ENCODE measurements around the gene BUD23. TPM values are rescaled to one million over a fixed set of nuclear protein-coding genes. Genes with fewer than 3 reads are reported as not detected.
A peak's percentile ranks its signal among the peaks of the same experiment; 100 is the strongest.

BUD23 gene
- total RNA-seq, 1 experiment from 2014 or later = 124 TPM

DNA sequence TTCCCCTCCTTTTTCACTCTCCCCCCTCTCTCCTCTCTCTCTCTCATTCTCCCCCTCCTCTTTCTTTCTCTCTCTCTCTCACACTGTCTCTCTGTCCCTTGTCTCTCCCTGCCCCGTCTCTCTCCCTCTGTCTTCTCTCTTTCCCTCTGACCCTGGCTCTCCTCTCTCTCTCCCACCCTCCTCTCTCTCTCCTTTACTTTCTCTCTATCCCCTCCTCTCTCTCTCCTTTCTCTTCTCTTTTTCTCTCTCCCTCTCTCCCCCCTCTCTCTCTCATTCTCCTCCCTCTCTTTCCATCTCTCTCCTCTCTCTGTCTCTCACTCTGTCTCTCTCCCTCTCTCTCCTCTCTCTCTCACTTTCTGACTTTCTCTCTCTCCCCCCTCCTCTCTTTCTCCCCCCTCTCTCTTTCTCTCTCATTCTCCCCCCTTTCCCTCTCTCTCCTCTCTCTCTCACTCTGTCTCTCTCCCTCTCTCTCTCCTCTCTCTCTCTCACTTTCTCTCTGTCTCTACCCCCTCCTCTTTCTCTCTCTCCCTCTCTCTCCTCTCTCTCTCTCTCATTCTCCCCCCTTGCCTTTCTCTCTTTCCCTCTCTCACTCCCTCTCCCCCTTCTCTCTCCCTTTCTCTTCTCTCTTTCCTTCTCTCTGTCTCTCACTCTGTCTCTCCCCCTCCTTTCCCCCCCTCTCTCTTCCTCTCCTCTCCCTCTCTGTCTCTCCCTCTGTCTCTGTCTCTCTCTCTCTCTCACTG lies 34.6 kb upstream of the BUD23 start:
- Histone ChIP-seq H4K20me1 (ENCODE audit: low read length) (no peaks in the 10 kb centered on the region), H3F3A (ENCODE audit: low read length, unreplicated experiment) (no peaks in the 10 kb centered on the region), H3K9ac (ENCODE audit: low read length) (no peak overlapping the region), H3K27ac (ENCODE audit: low read length) (no peak overlapping the region), H3K4me2 (ENCODE audit: low read length) (peak overlapping the region; percentile 83), H3K36me3 (ENCODE audit: low read depth, low read length) (no peaks in the 10 kb centered on the region), H3K9me3 (ENCODE audit: low read length) (no peaks in the 10 kb centered on the region), H3K4me1 (ENCODE audit: insufficient read depth, low read length) (no peaks in the 10 kb centered on the region), H2AFZ (ENCODE audit: low read length) (no peak overlapping the region), H3K79me2 (ENCODE audit: low read length) (no peaks in the 10 kb centered on the region), H3K9me2 (replicated peaks; ENCODE audit: low read length) (no peaks in the 10 kb centered on the region), H3K4me3 (ENCODE audit: low read length) (no peak overlapping the region), H3K27me3 (ENCODE audit: low read length) (peaks cover 11% of the 10 kb centered on the region)
- ChIA-PET CTCF (no interaction called here), POLR2A (ENCODE audit: unreplicated experiment) (no interaction called here)
- ATAC-seq (no peak), DNase-seq (no peak)
- intact Hi-C loops (cut with micrococcal nuclease) = no loop called here
- TF ChIP-seq EZH2phosphoT487 (IDR thresholded peaks at IDR 0.05; ENCODE audit: borderline replicate concordance, low read length) = no peak
- TF ChIP-seq EZH2 (IDR thresholded peaks at IDR 0.05; ENCODE audit: low read length, unreplicated experiment) = no peak
- TF ChIP-seq, protein P1, sequence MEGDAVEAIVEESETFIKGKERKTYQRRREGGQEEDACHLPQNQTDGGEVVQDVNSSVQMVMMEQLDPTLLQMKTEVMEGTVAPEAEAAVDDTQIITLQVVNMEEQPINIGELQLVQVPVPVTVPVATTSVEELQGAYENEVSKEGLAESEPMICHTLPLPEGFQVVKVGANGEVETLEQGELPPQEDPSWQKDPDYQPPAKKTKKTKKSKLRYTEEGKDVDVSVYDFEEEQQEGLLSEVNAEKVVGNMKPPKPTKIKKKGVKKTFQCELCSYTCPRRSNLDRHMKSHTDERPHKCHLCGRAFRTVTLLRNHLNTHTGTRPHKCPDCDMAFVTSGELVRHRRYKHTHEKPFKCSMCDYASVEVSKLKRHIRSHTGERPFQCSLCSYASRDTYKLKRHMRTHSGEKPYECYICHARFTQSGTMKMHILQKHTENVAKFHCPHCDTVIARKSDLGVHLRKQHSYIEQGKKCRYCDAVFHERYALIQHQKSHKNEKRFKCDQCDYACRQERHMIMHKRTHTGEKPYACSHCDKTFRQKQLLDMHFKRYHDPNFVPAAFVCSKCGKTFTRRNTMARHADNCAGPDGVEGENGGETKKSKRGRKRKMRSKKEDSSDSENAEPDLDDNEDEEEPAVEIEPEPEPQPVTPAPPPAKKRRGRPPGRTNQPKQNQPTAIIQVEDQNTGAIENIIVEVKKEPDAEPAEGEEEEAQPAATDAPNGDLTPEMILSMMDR (conservative IDR thresholded peaks at IDR 0.05; ENCODE audit: low read depth, low read length) = no peak
- no TSS peak for BruUV-seq (replicated peaks)

DNA sequence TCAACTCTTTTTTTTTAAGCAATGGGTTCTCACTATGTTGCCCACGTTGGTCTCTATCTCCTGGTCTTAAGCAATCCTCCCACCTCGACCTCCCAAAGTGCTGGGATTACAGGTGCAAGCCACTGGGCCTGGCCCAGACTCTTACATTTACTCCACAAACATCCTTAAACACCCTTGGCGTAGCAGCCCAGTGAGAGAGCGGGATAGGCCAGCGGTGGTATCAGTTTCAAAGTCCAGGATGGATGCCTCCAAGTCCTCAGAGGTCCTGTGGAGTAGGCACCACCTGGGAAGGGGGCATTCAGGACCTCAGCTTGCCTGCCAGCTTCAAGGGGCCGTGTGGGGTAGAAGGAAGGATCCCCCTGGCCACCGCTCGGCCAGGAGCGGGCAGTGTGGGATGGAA lies 33.8 kb upstream of the BUD23 start:
- Histone ChIP-seq H3K79me2 (ENCODE audit: low read length) (no peaks in the 10 kb centered on the region), H3K9me3 (ENCODE audit: low read length) (no peaks in the 10 kb centered on the region), H3F3A (ENCODE audit: low read length, unreplicated experiment) (no peaks in the 10 kb centered on the region), H3K27me3 (ENCODE audit: low read length) (peaks cover 11% of the 10 kb centered on the region), H3K36me3 (ENCODE audit: low read depth, low read length) (no peaks in the 10 kb centered on the region), H2AFZ (ENCODE audit: low read length) (no peak overlapping the region), H3K4me3 (ENCODE audit: low read length) (no peak overlapping the region), H3K9ac (ENCODE audit: low read length) (no peak overlapping the region), H4K20me1 (ENCODE audit: low read length) (no peaks in the 10 kb centered on the region), H3K27ac (ENCODE audit: low read length) (no peak overlapping the region), H3K4me2 (ENCODE audit: low read length) (no peak overlapping the region), H3K4me1 (ENCODE audit: insufficient read depth, low read length) (no peaks in the 10 kb centered on the region), H3K9me2 (replicated peaks; ENCODE audit: low read length) (no peaks in the 10 kb centered on the region)
- intact Hi-C loops (cut with micrococcal nuclease) = no loop called here
- no peak for DNase-seq
- BruUV-seq (replicated peaks) = no TSS peak
- ChIA-PET CTCF (no interaction called here), POLR2A (ENCODE audit: unreplicated experiment) (no interaction called here)
- no peak for ATAC-seq
- TF ChIP-seq EZH2 (IDR thresholded peaks at IDR 0.05; ENCODE audit: low read length, unreplicated experiment) = no peak
- TF ChIP-seq, protein P1 (conservative IDR thresholded peaks at IDR 0.05; ENCODE audit: low read depth, low read length) = no peak
- no peak for TF ChIP-seq EZH2phosphoT487 (IDR thresholded peaks at IDR 0.05; ENCODE audit: borderline replicate concordance, low read length)

DNA sequence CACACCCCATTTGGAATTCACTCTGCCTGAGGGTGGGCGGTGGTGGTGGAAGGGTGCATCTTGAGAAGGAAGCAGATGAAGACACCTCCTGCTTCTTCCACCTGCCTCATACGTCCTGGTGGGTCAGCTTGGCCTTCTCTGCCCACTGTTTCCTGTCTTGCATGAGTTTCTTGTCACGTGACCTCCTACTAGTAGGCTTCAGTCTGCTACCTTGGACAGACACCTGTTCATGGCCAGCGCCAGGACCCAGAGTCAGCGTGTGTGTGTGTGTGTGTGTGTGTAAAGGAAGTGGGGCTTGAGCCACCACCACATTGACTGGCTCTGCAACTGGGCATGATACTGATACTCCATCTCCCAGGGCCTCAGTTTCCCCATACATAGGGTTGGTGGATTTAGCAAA lies 32.9 kb upstream of the BUD23 start:
- H3F3A ChIP-seq (ENCODE audit: low read length, unreplicated experiment) = no peaks in the 10 kb centered on the region
- DNase-seq = no peak
- H3K36me3 ChIP-seq (ENCODE audit: low read depth, low read length) = no peaks in the 10 kb centered on the region
- no peaks in the 10 kb centered on the region for H4K20me1 ChIP-seq (ENCODE audit: low read length)
- ChIA-PET POLR2A (ENCODE audit: unreplicated experiment) (no interaction called here), CTCF (no interaction called here)
- no peak overlapping the region for H3K9ac ChIP-seq (ENCODE audit: low read length)
- TF ChIP-seq EZH2phosphoT487 (IDR thresholded peaks at IDR 0.05; ENCODE audit: borderline replicate concordance, low read length) (no peak), EZH2 (IDR thresholded peaks at IDR 0.05; ENCODE audit: low read length, unreplicated experiment) (no peak)
- TF ChIP-seq, protein P1 (conservative IDR thresholded peaks at IDR 0.05; ENCODE audit: low read depth, low read length) = no peak
- peaks cover 11% of the 10 kb centered on the region for H3K27me3 ChIP-seq (ENCODE audit: low read length)
- no TSS peak for BruUV-seq (replicated peaks)
- H2AFZ ChIP-seq (ENCODE audit: low read length) = no peak overlapping the region
- intact Hi-C loops (cut with micrococcal nuclease) = no loop called here
- H3K4me1 ChIP-seq (ENCODE audit: insufficient read depth, low read length) = no peaks in the 10 kb centered on the region
- H3K79me2 ChIP-seq (ENCODE audit: low read length) = no peaks in the 10 kb centered on the region
- no peaks in the 10 kb centered on the region for H3K9me3 ChIP-seq (ENCODE audit: low read length)
- no peaks in the 10 kb centered on the region for H3K9me2 ChIP-seq (replicated peaks; ENCODE audit: low read length)
- ATAC-seq = no peak
- H3K27ac ChIP-seq (ENCODE audit: low read length) = no peak overlapping the region
- H3K4me2 ChIP-seq (ENCODE audit: low read length) = no peak overlapping the region
- no peak overlapping the region for H3K4me3 ChIP-seq (ENCODE audit: low read length)

Measured in PC-3 (cell line).